Peyer's patch (tissue), 4 donors: ENCODE measurements around the gene NAT10.

Experiments used
- POLR2A ChIP-seq, 2 donors: fragments of 450-650 bp; IDR thresholded peaks; one replicate each; pipeline ENCODE4 v1.5.1; 2017; ENCODE audit warnings: antibody characterized with exemption in 2 of 2, mild to moderate bottlenecking in 2 of 2, moderate library complexity in 2 of 2
- TF ChIP-seq, protein P1 (sequence below), 6 experiments: fragments of 450-650 bp in 4 of 6; fragments of 200-600 bp in 2 of 6; sonication (generic) in 1 of 6; IDR thresholded peaks; one replicate each; pipeline ENCODE4 v1.5.1; 2017 to 2019; ENCODE audit warnings: antibody characterized with exemption in 6 of 6, mild to moderate bottlenecking in 3 of 6, moderate library complexity in 1 of 6

DNA sequence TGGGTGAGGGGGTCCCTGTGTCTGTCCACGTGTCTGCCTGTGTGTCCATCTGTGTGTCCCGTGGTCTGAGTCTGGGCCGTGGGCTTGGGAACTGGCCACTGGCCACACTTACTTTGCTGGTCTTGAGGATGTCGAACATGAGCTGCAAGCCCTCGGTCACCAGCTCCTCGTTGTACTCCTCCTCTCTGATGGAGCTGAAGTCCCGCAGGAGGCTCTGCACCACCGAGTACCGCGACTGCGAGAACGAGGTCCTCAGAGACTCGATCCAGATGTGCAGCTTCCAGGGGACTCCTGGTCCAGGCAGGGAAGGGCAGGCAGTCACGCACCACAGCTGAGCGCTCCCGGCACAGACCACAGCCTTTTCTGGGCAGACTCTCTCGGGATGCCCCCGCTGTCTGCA, 55.4 kb downstream of the NAT10 start:
- no peak for TF ChIP-seq POLR2A (IDR thresholded peaks at IDR 0.05)
- TF ChIP-seq, protein P1, sequence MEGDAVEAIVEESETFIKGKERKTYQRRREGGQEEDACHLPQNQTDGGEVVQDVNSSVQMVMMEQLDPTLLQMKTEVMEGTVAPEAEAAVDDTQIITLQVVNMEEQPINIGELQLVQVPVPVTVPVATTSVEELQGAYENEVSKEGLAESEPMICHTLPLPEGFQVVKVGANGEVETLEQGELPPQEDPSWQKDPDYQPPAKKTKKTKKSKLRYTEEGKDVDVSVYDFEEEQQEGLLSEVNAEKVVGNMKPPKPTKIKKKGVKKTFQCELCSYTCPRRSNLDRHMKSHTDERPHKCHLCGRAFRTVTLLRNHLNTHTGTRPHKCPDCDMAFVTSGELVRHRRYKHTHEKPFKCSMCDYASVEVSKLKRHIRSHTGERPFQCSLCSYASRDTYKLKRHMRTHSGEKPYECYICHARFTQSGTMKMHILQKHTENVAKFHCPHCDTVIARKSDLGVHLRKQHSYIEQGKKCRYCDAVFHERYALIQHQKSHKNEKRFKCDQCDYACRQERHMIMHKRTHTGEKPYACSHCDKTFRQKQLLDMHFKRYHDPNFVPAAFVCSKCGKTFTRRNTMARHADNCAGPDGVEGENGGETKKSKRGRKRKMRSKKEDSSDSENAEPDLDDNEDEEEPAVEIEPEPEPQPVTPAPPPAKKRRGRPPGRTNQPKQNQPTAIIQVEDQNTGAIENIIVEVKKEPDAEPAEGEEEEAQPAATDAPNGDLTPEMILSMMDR (IDR thresholded peaks at IDR 0.05), result no peak
